Natural killer cell (primary cell): ENCODE results near the gene PIK3R2. TPM values are rescaled to one million over a fixed set of nuclear protein-coding genes. Genes with fewer than 3 reads are reported as not detected.

Source experiments
- ATAC-seq, 3 donors: fragments of 150-1000 bp in 2 of 3; fragments of 200-7000 bp in 1 of 3; cut with Tn5 transposase; 1 replicate in 1 of 3; 2 replicates in 2 of 3; pipeline ENCODE4 v1.10.0; 2021; ENCODE audit warnings: mild to moderate bottlenecking in 2 of 3, moderate library complexity in 2 of 3
- DNase-seq, 2 donors: peaks; one replicate each; pipeline versions ENCODE4 v3.0.0 to v3.0.0-alpha.2; 2013 to 2021; ENCODE audit warnings: mixed read lengths in 1 of 2
- H3K27ac ChIP-seq: one replicate; pipeline ENCODE4 v1.5.1; 2013; ENCODE audit warnings: mild to moderate bottlenecking, low read length
- H3K27me3 ChIP-seq: one replicate; pipeline ENCODE4 v1.6.1; 2013; ENCODE audit warnings: low read length; ENCODE audit not compliant: control insufficient read depth, insufficient read depth
- H3K36me3 ChIP-seq: one replicate; pipeline ENCODE4 v1.6.1; 2013; ENCODE audit warnings: low read length; ENCODE audit not compliant: control insufficient read depth, insufficient read depth
- H3K4me1 ChIP-seq: one replicate; pipeline ENCODE4 v1.6.1; 2013; ENCODE audit warnings: low read length; ENCODE audit not compliant: control insufficient read depth, insufficient read depth
- H3K4me3 ChIP-seq: one replicate; pipeline ENCODE4 v1.5.1; 2013; ENCODE audit warnings: low read length
- H3K9me3 ChIP-seq: one replicate; pipeline ENCODE4 v1.6.1; 2013; ENCODE audit warnings: low read length; ENCODE audit not compliant: control insufficient read depth, insufficient read depth
- H3K27ac Mint-ChIP-seq, 2 donors: one replicate each; pipeline ENCODE4 v1.8.0; 2022; ENCODE audit warnings: mild to moderate bottlenecking in 2 of 2, mixed read lengths in 2 of 2, moderate library complexity in 1 of 2
- H3K27me3 Mint-ChIP-seq, 2 donors: one replicate each; pipeline ENCODE4 v1.8.0; 2022; ENCODE audit warnings: low read depth in 2 of 2, mixed read lengths in 2 of 2
- H3K36me3 Mint-ChIP-seq: one replicate; pipeline ENCODE4 v1.8.0; 2022; ENCODE audit warnings: mixed read lengths
- H3K4me1 Mint-ChIP-seq, 2 donors: one replicate each; pipeline ENCODE4 v1.8.0; 2022; ENCODE audit warnings: mixed read lengths in 2 of 2
- H3K4me3 Mint-ChIP-seq: one replicate; pipeline ENCODE4 v1.8.0; 2022; ENCODE audit warnings: mild to moderate bottlenecking, moderate library complexity, mixed read lengths
- H3K9me3 Mint-ChIP-seq, 2 donors: one replicate each; pipeline ENCODE4 v1.8.0; 2022; ENCODE audit warnings: mixed read lengths in 2 of 2
- WGBS: methylation state at CpG from one replicate; pipeline ENCODE4 v1.1.7; 2013; ENCODE audit warnings: missing lambda C conversion rate; ENCODE audit not compliant: insufficient coverage; 5-methylcytosine and 5-hydroxymethylcytosine counted together
- intact Hi-C: fragments of 100-400 bp; cut with micrococcal nuclease; formaldehyde crosslinking; loops from one replicate; pipeline ENCODE4 v1.14.2; 2022
- total RNA-seq, 4 donors: library from RNA; stranded (reverse); fragments of 120-200 nt in 1 of 4; gene quantifications; one replicate each; pipeline versions ENCODE4 v1.2.3 to v1.2.4, GENCODE V29; 2013 to 2022
- TF ChIP-seq, protein P1 (sequence below): fragments of 200-600 bp; IDR thresholded peaks from one replicate; pipeline ENCODE4 v1.8.0; 2022; ENCODE audit warnings: antibody characterized with exemption

PIK3R2 gene
- total RNA-seq, 3 donors from 2014 or later (not counting 1 experiment from before 2014, with no cell fraction given): 12.3 to 26.4 (median 16.0) TPM

GRCh38 chr19:18191640-18192062, 38.7 kb downstream of the PIK3R2 start:
- Mint-ChIP-seq H3K27ac (peak overlapping the region; percentile 94 to 96), H3K27me3 (no peaks in the 10 kb centered on the region), H3K4me1 (peaks cover 26 to 29% of the 10 kb centered on the region in 2 donors), H3K4me3 (peak overlapping the region; percentile 86), H3K9me3 (no peaks in the 10 kb centered on the region), H3K36me3 (no peaks in the 10 kb centered on the region)
- 79% methylated on average over 5 of the region's 5 CpGs for WGBS
- no peak for ATAC-seq
- H3K27ac ChIP-seq: peak overlapping the region; percentile 83
- intact Hi-C loops: loop anchor here (1.0 to 5.0 kb wide), 5 partner anchors 13 to 226 kb away; partner anchors contain the start of genes RAB3A and SSBP4
- H3K4me3 ChIP-seq: peak overlapping the region; percentile 59
- peaks cover 3% of the 10 kb centered on the region for H3K36me3 ChIP-seq
- TF ChIP-seq, protein P1, sequence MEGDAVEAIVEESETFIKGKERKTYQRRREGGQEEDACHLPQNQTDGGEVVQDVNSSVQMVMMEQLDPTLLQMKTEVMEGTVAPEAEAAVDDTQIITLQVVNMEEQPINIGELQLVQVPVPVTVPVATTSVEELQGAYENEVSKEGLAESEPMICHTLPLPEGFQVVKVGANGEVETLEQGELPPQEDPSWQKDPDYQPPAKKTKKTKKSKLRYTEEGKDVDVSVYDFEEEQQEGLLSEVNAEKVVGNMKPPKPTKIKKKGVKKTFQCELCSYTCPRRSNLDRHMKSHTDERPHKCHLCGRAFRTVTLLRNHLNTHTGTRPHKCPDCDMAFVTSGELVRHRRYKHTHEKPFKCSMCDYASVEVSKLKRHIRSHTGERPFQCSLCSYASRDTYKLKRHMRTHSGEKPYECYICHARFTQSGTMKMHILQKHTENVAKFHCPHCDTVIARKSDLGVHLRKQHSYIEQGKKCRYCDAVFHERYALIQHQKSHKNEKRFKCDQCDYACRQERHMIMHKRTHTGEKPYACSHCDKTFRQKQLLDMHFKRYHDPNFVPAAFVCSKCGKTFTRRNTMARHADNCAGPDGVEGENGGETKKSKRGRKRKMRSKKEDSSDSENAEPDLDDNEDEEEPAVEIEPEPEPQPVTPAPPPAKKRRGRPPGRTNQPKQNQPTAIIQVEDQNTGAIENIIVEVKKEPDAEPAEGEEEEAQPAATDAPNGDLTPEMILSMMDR: no peak
- DNase-seq: no peak
- H3K27me3 ChIP-seq: no peaks in the 10 kb centered on the region
- peaks cover 27% of the 10 kb centered on the region for H3K4me1 ChIP-seq
- no peaks in the 10 kb centered on the region for H3K9me3 ChIP-seq

- Histone ChIP-seq H3K4me3 (peak within 1 kb of the TSS; percentile 73), H3K4me1 (peaks cover 27% of the 10 kb centered on the region), H3K27me3 (no peaks in the 10 kb centered on the region), H3K9me3 (no peaks in the 10 kb centered on the region), H3K27ac (peak within 1 kb of the TSS; percentile 83), H3K36me3 (peaks cover 3% of the 10 kb centered on the region)
- Mint-ChIP-seq H3K36me3 (no peaks in the 10 kb centered on the region), H3K27ac (peak within 1 kb of the TSS; percentile 94 to 96), H3K9me3 (no peaks in the 10 kb centered on the region), H3K4me3 (peak within 1 kb of the TSS; percentile 86), H3K27me3 (no peaks in the 10 kb centered on the region), H3K4me1 (peaks cover 26 to 29% of the 10 kb centered on the region in 2 donors)
- 0% methylated on average over 74 of the region's 74 CpGs for WGBS
- TF ChIP-seq, protein P1: no peak
- peak; percentile 85 to 95 (median 86) for ATAC-seq
- intact Hi-C loops: loop anchor here (1.0 to 5.0 kb wide), 6 partner anchors 11 to 224 kb away; partner anchors contain the start of genes PIK3R2, RAB3A and SSBP4
- peak; percentile 97 to 100 for DNase-seq
Observed at GRCh38 chr19:18192673-18193387, 39.9 kb downstream of the PIK3R2 start, which contains the start of gene MPV17L2. Gene MPV17L2, plus strand, starts transcription at chr19:18193218. Its CDS starts 64 bp downstream, at chr19:18193282.

GRCh38 chr19:18193388-18194180, 40.6 kb downstream of the PIK3R2 start:
- Mint-ChIP-seq H3K27me3 (no peaks in the 10 kb centered on the region), H3K9me3 (no peaks in the 10 kb centered on the region), H3K4me1 (peaks cover 26 to 29% of the 10 kb centered on the region in 2 donors), H3K36me3 (no peaks in the 10 kb centered on the region), H3K27ac (peak overlapping the region; percentile 94 to 96), H3K4me3 (peak overlapping the region; percentile 86)
- Histone ChIP-seq H3K36me3 (peaks cover 3% of the 10 kb centered on the region), H3K4me3 (peak overlapping the region; percentile 73), H3K27ac (peak overlapping the region; percentile 65), H3K4me1 (peaks cover 27% of the 10 kb centered on the region), H3K27me3 (no peaks in the 10 kb centered on the region), H3K9me3 (no peaks in the 10 kb centered on the region)
- DNase-seq (no peak), ATAC-seq (no peak)
- TF ChIP-seq, protein P1: no peak
- WGBS: 5% methylated on average over 45 of the region's 46 CpGs
- intact Hi-C loops: loop anchor here (1.0 to 5.0 kb wide), 3 partner anchors 40 to 224 kb away; partner anchors contain the start of genes PIK3R2 and SSBP4
